H9 (cell line): Measurements from ENCODE around the gene PMM2. TPM values are rescaled to one million over a fixed set of nuclear protein-coding genes. Genes with fewer than 3 reads are reported as not detected.

Source experiments
- DNase-seq: peaks from one replicate; pipeline ENCODE4 v3.0.0-alpha.2; 2017
- H2AFZ ChIP-seq: one replicate; pipeline ENCODE4 v1.6.1; 2013; ENCODE audit warnings: mild to moderate bottlenecking, low read length, control low read depth, moderate library complexity
- H2AK5ac ChIP-seq: 2 replicates; pipeline ENCODE4 v1.6.1; 2013; ENCODE audit warnings: low read length, control low read depth, mixed read lengths; ENCODE audit not compliant: insufficient read length
- H2BK120ac ChIP-seq: one replicate; pipeline ENCODE4 v1.6.1; 2013; ENCODE audit warnings: low read depth, mild to moderate bottlenecking, low read length, control low read depth, inconsistent platforms; ENCODE audit not compliant: poor library complexity, severe bottlenecking
- H2BK12ac ChIP-seq: 2 replicates; pipeline ENCODE4 v1.6.1; 2013; ENCODE audit warnings: low read length, control low read depth, mixed read lengths, low read depth; ENCODE audit not compliant: insufficient read length
- H2BK15ac ChIP-seq: 2 replicates; pipeline ENCODE4 v1.6.1; 2013; ENCODE audit warnings: low read depth, low read length, control low read depth
- H2BK20ac ChIP-seq: one replicate; pipeline ENCODE4 v1.6.1; 2013; ENCODE audit warnings: low read depth, mild to moderate bottlenecking, low read length, control low read depth, inconsistent platforms; ENCODE audit not compliant: poor library complexity, severe bottlenecking
- H2BK5ac ChIP-seq: 2 replicates; pipeline ENCODE4 v1.6.1; 2013; ENCODE audit warnings: low read length, control low read depth, mixed read lengths; ENCODE audit not compliant: insufficient read length
- H3K14ac ChIP-seq: 2 replicates; pipeline ENCODE4 v1.6.1; 2013; ENCODE audit warnings: low read length, control low read depth; ENCODE audit not compliant: insufficient read depth
- H3K18ac ChIP-seq: 2 replicates; pipeline ENCODE4 v1.6.1; 2013; ENCODE audit warnings: low read depth, mild to moderate bottlenecking, mixed read lengths, low read length, control low read depth; ENCODE audit not compliant: insufficient read length
- H3K23ac ChIP-seq: 2 replicates; pipeline ENCODE4 v1.6.1; 2013; ENCODE audit warnings: low read length, control low read depth, mixed read lengths, low read depth; ENCODE audit not compliant: insufficient read length
- H3K23me2 ChIP-seq: 2 replicates; pipeline ENCODE4 v1.6.1; 2013; ENCODE audit warnings: low read depth, mild to moderate bottlenecking, mixed read lengths, low read length, control low read depth; ENCODE audit not compliant: insufficient read length, poor library complexity, severe bottlenecking
- H3K27ac ChIP-seq: 2 replicates; pipeline ENCODE4 v1.5.1; 2013; ENCODE audit warnings: low read length, control low read depth, mixed read lengths, low read depth; ENCODE audit not compliant: insufficient read length
- H3K27me3 ChIP-seq: 2 replicates; pipeline ENCODE4 v1.6.1; 2013; ENCODE audit warnings: low read length, control low read depth, inconsistent platforms; ENCODE audit not compliant: insufficient read depth
- H3K4ac ChIP-seq: 2 replicates; pipeline ENCODE4 v1.6.1; 2013; ENCODE audit warnings: low read depth, mild to moderate bottlenecking, control low read depth, inconsistent platforms, low read length, moderate library complexity
- H3K4me1 ChIP-seq: 2 replicates; pipeline ENCODE4 v1.6.1; 2013; ENCODE audit warnings: low read length, control low read depth, inconsistent platforms; ENCODE audit not compliant: insufficient read depth
- H3K4me2 ChIP-seq: 2 replicates; pipeline ENCODE4 v1.6.1; 2013; ENCODE audit warnings: low read length, control low read depth, mixed read lengths; ENCODE audit not compliant: insufficient read length, insufficient read depth
- H3K56ac ChIP-seq: 2 replicates; pipeline ENCODE4 v1.6.1; 2013; ENCODE audit warnings: low read depth, mild to moderate bottlenecking, mixed read lengths, low read length, control low read depth; ENCODE audit not compliant: insufficient read length
- H3K79me1 ChIP-seq: 2 replicates; pipeline ENCODE4 v1.6.1; 2013; ENCODE audit warnings: low read depth, mild to moderate bottlenecking, moderate library complexity, low read length, control low read depth, inconsistent platforms; ENCODE audit not compliant: insufficient read depth, poor library complexity, severe bottlenecking
- H3K79me2 ChIP-seq: 2 replicates; pipeline ENCODE4 v1.6.1; 2013; ENCODE audit warnings: low read length, control low read depth, inconsistent platforms; ENCODE audit not compliant: insufficient read depth
- H3K9ac ChIP-seq: 2 replicates; pipeline ENCODE4 v1.6.1; 2013; ENCODE audit warnings: low read length, control low read depth, mixed read lengths; ENCODE audit not compliant: insufficient read length; ENCODE audit errors: extremely low read depth
- H3K9me3 ChIP-seq: one replicate; pipeline ENCODE4 v1.6.1; 2013; ENCODE audit warnings: low read depth, low read length, inconsistent platforms; ENCODE audit not compliant: control insufficient read depth
- H3T11ph ChIP-seq: one replicate; pipeline ENCODE4 v1.6.1; 2013; ENCODE audit warnings: mild to moderate bottlenecking, low read length, control low read depth, inconsistent platforms
- H4K20me1 ChIP-seq: one replicate; pipeline ENCODE4 v1.6.1; 2013; ENCODE audit not compliant: control insufficient read depth, insufficient read length, insufficient read depth
- H4K5ac ChIP-seq: 2 replicates; pipeline ENCODE4 v1.6.1; 2013; ENCODE audit warnings: low read depth, mild to moderate bottlenecking, mixed read lengths, low read length, control low read depth; ENCODE audit not compliant: insufficient read length
- H4K8ac ChIP-seq: replicated peaks from 2 replicates; pipeline ENCODE4 v1.6.1; 2013; ENCODE audit warnings: low read length, control low read depth, mixed read lengths, low read depth; ENCODE audit not compliant: insufficient read length
- H4K91ac ChIP-seq: 2 replicates; pipeline ENCODE4 v1.6.1; 2013; ENCODE audit warnings: low read depth, mild to moderate bottlenecking, moderate library complexity, mixed read lengths, low read length, control low read depth; ENCODE audit not compliant: insufficient read length
- H3K27ac Mint-ChIP-seq, 3 experiments: 2 replicates in 2 of 3; 3 replicates in 1 of 3; pipeline ENCODE4 v1.8.0; 2020 to 2021; ENCODE audit warnings: mixed read lengths in 3 of 3, mild to moderate bottlenecking in 1 of 3, moderate library complexity in 1 of 3
- H3K27me3 Mint-ChIP-seq: 2 replicates; pipeline ENCODE4 v1.8.0; 2021; ENCODE audit warnings: low read depth, mild to moderate bottlenecking, moderate library complexity, mixed read lengths
- H3K36me3 Mint-ChIP-seq, 3 experiments: 2 replicates in 2 of 3; 3 replicates in 1 of 3; pipeline ENCODE4 v1.8.0; 2020 to 2021; ENCODE audit warnings: low read depth in 3 of 3, mixed read lengths in 3 of 3; ENCODE audit not compliant: insufficient read depth in 1 of 3
- H3K4me1 Mint-ChIP-seq, 2 experiments: 2 replicates each; pipeline ENCODE4 v1.8.0; 2020; ENCODE audit warnings: mixed read lengths in 2 of 2
- H3K4me3 Mint-ChIP-seq, 2 experiments: 2 replicates in 1 of 2; 3 replicates in 1 of 2; pipeline ENCODE4 v1.8.0; 2020 to 2021; ENCODE audit warnings: mild to moderate bottlenecking in 2 of 2, mixed read lengths in 2 of 2, moderate library complexity in 1 of 2
- H3K9me3 Mint-ChIP-seq, 2 experiments: 2 replicates in 1 of 2; 3 replicates in 1 of 2; pipeline ENCODE4 v1.8.0; 2020; ENCODE audit warnings: mild to moderate bottlenecking in 2 of 2, mixed read lengths in 2 of 2, moderate library complexity in 1 of 2
- CTCF ChIP-seq: fragments of 200-600 bp; sonication (generic); conservative IDR thresholded peaks from 3 replicates; pipeline ENCODE4 v1.8.0; 2021; ENCODE audit warnings: antibody characterized with exemption, mild to moderate bottlenecking
- WGBS: extraction: QIAGEN DNeasy Blood & Tissue Kit; methylation state at CpG from one replicate; pipeline ENCODE4 v1.1.7; 2013; ENCODE audit warnings: missing lambda C conversion rate, low lambda C conversion rate, mixed read lengths; ENCODE audit not compliant: insufficient read length; ENCODE audit errors: extremely low coverage; 5-methylcytosine and 5-hydroxymethylcytosine counted together
- total RNA-seq: library from RNA; stranded (reverse); gene quantifications from 2 replicates; pipeline ENCODE4 v1.2.1, GENCODE V29; 2021

The PMM2 gene
- total RNA-seq, 1 experiment from 2014 or later, result 82.7 TPM

GRCh38 chr16:8859913-8860881, 62.6 kb downstream of the PMM2 start:
- H2BK20ac ChIP-seq, result no peak overlapping the region
- no peak overlapping the region for H4K8ac ChIP-seq
- no peak overlapping the region for H3K14ac ChIP-seq
- WGBS, result no CpG with 5 or more reads among the region's 25 CpGs
- H3K27ac ChIP-seq, result no peak overlapping the region
- H3K56ac ChIP-seq, result no peak overlapping the region
- H3K9ac ChIP-seq, result no peak overlapping the region
- Mint-ChIP-seq H3K36me3 (peaks cover 47 to 64% (median 53%) of the 10 kb centered on the region in 3 experiments), H3K4me3 (no peak overlapping the region), H3K27me3 (no peaks in the 10 kb centered on the region; the same call in none of the 2 replicates), H3K9me3 (peaks cover 0 to 3% of the 10 kb centered on the region in 2 experiments; a peak in 2 of 5 replicates), H3K4me1 (peaks cover 33 to 50% of the 10 kb centered on the region in 2 experiments), H3K27ac (peak overlapping the region in 2 of 3 experiments; percentile 55 to 97; a peak in 3 of 7 replicates)
- TF ChIP-seq CTCF, result no peak
- H2BK120ac ChIP-seq, result no peak overlapping the region
- H2AFZ ChIP-seq, result no peak overlapping the region
- no peak overlapping the region for H4K5ac ChIP-seq
- H3K79me1 ChIP-seq, result peaks cover 5% of the 10 kb centered on the region
- peaks cover 5% of the 10 kb centered on the region for H4K20me1 ChIP-seq
- peaks cover 43% of the 10 kb centered on the region; the same call in 1 of the 2 replicates for H3K79me2 ChIP-seq
- H3K9me3 ChIP-seq, result no peaks in the 10 kb centered on the region
- no peak overlapping the region for H2AK5ac ChIP-seq
- DNase-seq, result no peak
- H3K27me3 ChIP-seq, result no peaks in the 10 kb centered on the region
- H3K4me1 ChIP-seq, result peaks cover 14% of the 10 kb centered on the region; the same call in 1 of the 2 replicates
- no peaks in the 10 kb centered on the region for H3K23me2 ChIP-seq
- no peak overlapping the region for H4K91ac ChIP-seq
- H3T11ph ChIP-seq, result no peak overlapping the region
- no peak overlapping the region for H3K23ac ChIP-seq
- H2BK15ac ChIP-seq, result no peak overlapping the region
- H2BK12ac ChIP-seq, result no peak overlapping the region
- H3K4me2 ChIP-seq, result no peak overlapping the region
- no peak overlapping the region for H3K18ac ChIP-seq
- H2BK5ac ChIP-seq, result no peak overlapping the region
- H3K4ac ChIP-seq, result no peak overlapping the region
